ENCODE measurements around the gene PPP1R13L.

DNA sequence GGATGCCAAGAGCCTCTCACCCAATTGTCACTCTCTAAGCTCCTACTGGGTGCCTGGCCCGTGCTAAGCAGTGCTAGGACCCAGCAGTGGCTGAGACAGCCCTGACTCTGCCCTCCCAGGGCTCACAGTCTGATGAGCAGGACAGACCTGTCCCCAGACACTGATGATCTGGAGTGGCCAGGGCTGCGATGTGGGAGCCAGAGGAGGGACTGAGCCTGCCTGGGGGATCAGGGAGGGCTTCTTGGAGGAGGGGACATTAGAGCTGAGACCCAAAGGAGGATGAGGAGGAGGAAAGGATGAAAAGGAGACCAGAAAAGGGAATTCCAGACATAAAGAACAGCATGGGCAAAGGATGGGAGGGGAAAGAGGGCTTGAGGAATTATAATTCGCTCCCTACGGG is 12.3 kb upstream of the PPP1R13L start:
- TF ChIP-seq, protein P1, sequence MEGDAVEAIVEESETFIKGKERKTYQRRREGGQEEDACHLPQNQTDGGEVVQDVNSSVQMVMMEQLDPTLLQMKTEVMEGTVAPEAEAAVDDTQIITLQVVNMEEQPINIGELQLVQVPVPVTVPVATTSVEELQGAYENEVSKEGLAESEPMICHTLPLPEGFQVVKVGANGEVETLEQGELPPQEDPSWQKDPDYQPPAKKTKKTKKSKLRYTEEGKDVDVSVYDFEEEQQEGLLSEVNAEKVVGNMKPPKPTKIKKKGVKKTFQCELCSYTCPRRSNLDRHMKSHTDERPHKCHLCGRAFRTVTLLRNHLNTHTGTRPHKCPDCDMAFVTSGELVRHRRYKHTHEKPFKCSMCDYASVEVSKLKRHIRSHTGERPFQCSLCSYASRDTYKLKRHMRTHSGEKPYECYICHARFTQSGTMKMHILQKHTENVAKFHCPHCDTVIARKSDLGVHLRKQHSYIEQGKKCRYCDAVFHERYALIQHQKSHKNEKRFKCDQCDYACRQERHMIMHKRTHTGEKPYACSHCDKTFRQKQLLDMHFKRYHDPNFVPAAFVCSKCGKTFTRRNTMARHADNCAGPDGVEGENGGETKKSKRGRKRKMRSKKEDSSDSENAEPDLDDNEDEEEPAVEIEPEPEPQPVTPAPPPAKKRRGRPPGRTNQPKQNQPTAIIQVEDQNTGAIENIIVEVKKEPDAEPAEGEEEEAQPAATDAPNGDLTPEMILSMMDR (IDR thresholded peaks at IDR 0.05) = no peak
- TF ChIP-seq ZFX (IDR thresholded peaks at IDR 0.05; ENCODE audit: borderline replicate concordance) = no peak

Measured in 22Rv1 (cell line).